ENCODE measurements around the gene CNOT6L. TPM values are rescaled to one million over a fixed set of nuclear protein-coding genes. Genes with fewer than 3 reads are reported as not detected.
"Not testable (repeated sequence)": the region's sequence is repeated elsewhere in the genome, so short reads cannot be mapped to it uniquely, and the experiment has no call there.

CNOT6L gene
- total and polyA plus RNA-seq, 2 donors from 2014 or later, result 5.8 to 73.3 TPM

GRCh38 chr4:77782102-77782835, 36.9 kb downstream of the CNOT6L start:
- DNase-seq (no peak), FAIRE-seq (no peak)
- no peaks in the 10 kb centered on the region for H3K36me3 ChIP-seq (ENCODE audit: control insufficient read depth in 2 of 3, insufficient read depth in 3 of 3, low read length in 3 of 3)
- no peaks in the 10 kb centered on the region for H3K9me3 ChIP-seq (ENCODE audit: control insufficient read depth in 2 of 3, insufficient read depth in 1 of 3, low read length in 3 of 3)
- intact Hi-C loops (cut with DNase I), result no loop called here
- H3K4me3 ChIP-seq (ENCODE audit: low read length in 3 of 3), result no peak overlapping the region
- no peak for TF ChIP-seq CTCF (IDR thresholded peaks at IDR 0.05; ENCODE audit: borderline replicate concordance, extremely low read depth, insufficient read depth)
- H3K9ac ChIP-seq (ENCODE audit: low read length in 3 of 3), result no peak overlapping the region
- no peak overlapping the region for H3K27ac ChIP-seq (ENCODE audit: low read depth in 2 of 2, low read length in 2 of 2)
- H3K27me3 ChIP-seq (ENCODE audit: control insufficient read depth, insufficient read depth, low read length), result no peaks in the 10 kb centered on the region
- peaks cover 0 to under 1% (median 0%) of the 10 kb centered on the region in 3 donors for H3K4me1 ChIP-seq (ENCODE audit: control insufficient read depth in 2 of 3, insufficient read depth in 2 of 3, low read depth in 1 of 3, low read length in 3 of 3)

- H3K9me3 ChIP-seq (ENCODE audit: control insufficient read depth in 2 of 3, insufficient read depth in 1 of 3, low read length in 3 of 3); FAIRE-seq: not testable (repeated sequence)
These were observed 38.4 kb downstream of the CNOT6L start for GRCh38 chr4:77780762-77781161.

GRCh38 chr4:77777135-77777807, 41.9 kb downstream of the CNOT6L start:
- Histone ChIP-seq H3K9me3 (ENCODE audit: control insufficient read depth in 2 of 3, insufficient read depth in 1 of 3, low read length in 3 of 3) (no peaks in the 10 kb centered on the region), H3K9ac (ENCODE audit: low read length in 3 of 3) (no peak overlapping the region), H3K27ac (ENCODE audit: low read depth in 2 of 2, low read length in 2 of 2) (no peak overlapping the region), H3K36me3 (ENCODE audit: control insufficient read depth in 2 of 3, insufficient read depth in 3 of 3, low read length in 3 of 3) (peaks cover 0 to 2% (median 0%) of the 10 kb centered on the region in 3 donors), H3K4me1 (ENCODE audit: control insufficient read depth in 2 of 3, insufficient read depth in 2 of 3, low read depth in 1 of 3, low read length in 3 of 3) (peaks cover 0 to 8% (median 0%) of the 10 kb centered on the region in 3 donors), H3K27me3 (ENCODE audit: control insufficient read depth, insufficient read depth, low read length) (no peaks in the 10 kb centered on the region), H3K4me3 (ENCODE audit: low read length in 3 of 3) (no peak overlapping the region)
- DNase-seq (no peak), FAIRE-seq (no peak)
- no peak for TF ChIP-seq CTCF (IDR thresholded peaks at IDR 0.05; ENCODE audit: borderline replicate concordance, extremely low read depth, insufficient read depth)
- intact Hi-C loops (cut with DNase I), result no loop called here

More at GRCh38 chr4:77780762-77781161, 38.4 kb downstream of the CNOT6L start:
- H3K27me3 ChIP-seq (ENCODE audit: control insufficient read depth, insufficient read depth, low read length); H3K36me3 ChIP-seq (ENCODE audit: control insufficient read depth in 2 of 3, insufficient read depth in 3 of 3, low read length in 3 of 3); intact Hi-C loops (cut with DNase I); H3K4me1 ChIP-seq (ENCODE audit: control insufficient read depth in 2 of 3, insufficient read depth in 2 of 3, low read depth in 1 of 3, low read length in 3 of 3); H3K9ac ChIP-seq (ENCODE audit: low read length in 3 of 3); DNase-seq; H3K4me3 ChIP-seq (ENCODE audit: low read length in 3 of 3); H3K27ac ChIP-seq (ENCODE audit: low read depth in 2 of 2, low read length in 2 of 2): not testable (repeated sequence)
